Measurements from ENCODE around the gene CDK4.
A peak's percentile ranks its signal among the peaks of the same experiment; 100 is the strongest.
"Not testable (repeated sequence)": the region's sequence is repeated elsewhere in the genome, so short reads cannot be mapped to it uniquely, and the experiment has no call there.

Gene CDK4

GRCh38 chr12:57722716-57723629 lies 29.1 kb downstream of the CDK4 start:
- TF ChIP-seq SPI1 (IDR thresholded peaks at IDR 0.05; ENCODE audit: borderline replicate concordance, low read depth): no peak
- no peak for TF ChIP-seq GABPA (IDR thresholded peaks at IDR 0.05; ENCODE audit: low read depth)
- no peak for TF ChIP-seq REST (IDR thresholded peaks at IDR 0.05; ENCODE audit: insufficient replicate concordance, low read depth)
- peak; percentile 7 for TF ChIP-seq POLR2AphosphoS5 (IDR thresholded peaks at IDR 0.05; ENCODE audit: low read depth)
- Histone ChIP-seq H3K27me3 (ENCODE audit: insufficient read depth, poor library complexity, severe bottlenecking) (no peaks in the 10 kb centered on the region), H3K27ac (replicated peaks) (no peak overlapping the region), H3K4me3 (replicated peaks; ENCODE audit: insufficient read depth, low read length) (no peak overlapping the region)
- DNase-seq (ENCODE audit: low read depth in 1 of 2, low spot score in 1 of 2): no peak

- 0 out of 2 replicates have a peak, but pooled peaks have one; percentile 23 for TF ChIP-seq POLR2AphosphoS5 (IDR thresholded peaks at IDR 0.05; ENCODE audit: low read depth)
- H3K27me3 ChIP-seq (ENCODE audit: insufficient read depth, poor library complexity, severe bottlenecking); DNase-seq (ENCODE audit: low read depth in 1 of 2, low spot score in 1 of 2); H3K27ac ChIP-seq (replicated peaks); H3K4me3 ChIP-seq (replicated peaks; ENCODE audit: insufficient read depth, low read length): not testable (repeated sequence)
These were observed 30.1 kb downstream of the CDK4 start for GRCh38 chr12:57721846-57722608.

- DNase-seq (ENCODE audit: low read depth in 1 of 2, low spot score in 1 of 2): no peak
- TF ChIP-seq REST (IDR thresholded peaks at IDR 0.05; ENCODE audit: insufficient replicate concordance, low read depth) (no peak), POLR2AphosphoS5 (IDR thresholded peaks at IDR 0.05; ENCODE audit: low read depth) (no peak), GABPA (IDR thresholded peaks at IDR 0.05; ENCODE audit: low read depth) (no peak), SPI1 (IDR thresholded peaks at IDR 0.05; ENCODE audit: borderline replicate concordance, low read depth) (no peak), CTCF (IDR thresholded peaks at IDR 0.05; ENCODE audit: insufficient read depth, low read length) (no peak)
- Histone ChIP-seq H3K4me3 (replicated peaks; ENCODE audit: insufficient read depth, low read length) (no peak overlapping the region), H3K27ac (replicated peaks) (no peak overlapping the region), H3K27me3 (ENCODE audit: insufficient read depth, poor library complexity, severe bottlenecking) (no peaks in the 10 kb centered on the region)
These were observed 31.2 kb downstream of the CDK4 start for GRCh38 chr12:57720606-57721595.

GRCh38 chr12:57719777-57720605 lies 32.1 kb downstream of the CDK4 start:
- no peak for DNase-seq (ENCODE audit: low read depth in 1 of 2, low spot score in 1 of 2)
- no peaks in the 10 kb centered on the region for H3K27me3 ChIP-seq (ENCODE audit: insufficient read depth, poor library complexity, severe bottlenecking)
- TF ChIP-seq SPI1 (IDR thresholded peaks at IDR 0.05; ENCODE audit: borderline replicate concordance, low read depth) (no peak), CTCF (IDR thresholded peaks at IDR 0.05; ENCODE audit: insufficient read depth, low read length) (no peak), GABPA (IDR thresholded peaks at IDR 0.05; ENCODE audit: low read depth) (no peak), REST (IDR thresholded peaks at IDR 0.05; ENCODE audit: insufficient replicate concordance, low read depth) (no peak), POLR2AphosphoS5 (IDR thresholded peaks at IDR 0.05; ENCODE audit: low read depth) (no peak)
- H3K27ac ChIP-seq (replicated peaks): no peak overlapping the region
- no peak overlapping the region for H3K4me3 ChIP-seq (replicated peaks; ENCODE audit: insufficient read depth, low read length)

Measured in HL-60 (cell line).